Erythroblast (primary cell): ENCODE results near the gene MATCAP1.

Experiments used
- GATA1 ChIP-seq: IDR thresholded peaks from 2 replicates; pipeline ENCODE4 v1.6.1; 2011; ENCODE audit warnings: low read depth, mild to moderate bottlenecking, control low read depth, low read length, moderate library complexity
- POLR2A ChIP-seq: IDR thresholded peaks from 2 replicates; pipeline ENCODE4 v1.6.1; 2011; ENCODE audit warnings: mild to moderate bottlenecking, low read length

GRCh38 chr16:67206129-67206837, 22.5 kb upstream of the MATCAP1 start:
- peak; percentile 21 for TF ChIP-seq POLR2A
- no peak for TF ChIP-seq GATA1
